Suppressor macrophage treated with lipopolysaccharide for 4 hours (primary cell): ENCODE results near the gene AK5.
"Not testable (repeated sequence)": the region's sequence is repeated elsewhere in the genome, so short reads cannot be mapped to it uniquely, and the experiment has no call there.

Experiments used
- DNase-seq: peaks from one replicate; pipeline ENCODE4 v3.0.0-alpha.2; 2020

AK5 gene

DNA sequence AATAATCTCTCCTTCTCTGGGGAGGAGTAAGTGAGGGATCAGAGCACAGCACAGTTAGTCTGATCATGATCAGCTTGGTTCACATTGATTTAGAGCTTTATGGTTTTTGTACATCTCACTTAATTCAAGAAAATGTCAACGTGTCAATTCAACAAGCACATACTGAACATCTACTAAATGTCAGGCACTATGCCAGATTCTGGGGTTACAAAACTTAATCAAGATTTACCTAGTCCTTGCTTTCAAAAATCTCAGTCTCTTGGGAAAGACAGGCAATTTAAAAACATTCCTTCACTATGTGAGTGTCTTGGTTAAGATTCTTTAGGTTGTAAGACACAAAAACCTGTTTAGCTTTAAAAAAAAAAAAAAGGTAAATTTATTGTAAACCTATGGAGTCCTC lies 181.4 kb downstream of the AK5 start:
- DNase-seq = no peak

GRCh38 chr1:77465139-77465538 lies 183.3 kb downstream of the AK5 start:
- no peak for DNase-seq

DNA sequence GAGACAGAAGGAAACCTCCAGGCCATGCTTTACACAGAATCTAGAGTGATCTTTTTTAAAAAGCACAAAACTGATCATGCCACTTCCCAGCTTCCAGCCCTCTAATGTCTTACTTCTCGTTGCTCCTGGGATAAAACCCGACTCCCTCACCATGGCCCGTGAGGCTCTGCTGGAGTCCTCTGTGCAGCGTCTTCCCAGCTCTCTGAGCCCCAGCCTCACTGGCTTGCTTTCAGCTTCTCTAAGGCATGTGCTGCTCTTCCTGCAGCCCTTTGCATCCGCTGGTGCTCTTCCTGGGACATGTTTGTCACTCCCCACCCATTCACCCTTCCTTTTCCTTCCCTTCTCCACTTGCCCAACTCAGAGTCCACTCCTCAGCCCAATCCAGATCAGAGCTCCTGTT lies 184.1 kb downstream of the AK5 start:
- DNase-seq = no peak

DNA sequence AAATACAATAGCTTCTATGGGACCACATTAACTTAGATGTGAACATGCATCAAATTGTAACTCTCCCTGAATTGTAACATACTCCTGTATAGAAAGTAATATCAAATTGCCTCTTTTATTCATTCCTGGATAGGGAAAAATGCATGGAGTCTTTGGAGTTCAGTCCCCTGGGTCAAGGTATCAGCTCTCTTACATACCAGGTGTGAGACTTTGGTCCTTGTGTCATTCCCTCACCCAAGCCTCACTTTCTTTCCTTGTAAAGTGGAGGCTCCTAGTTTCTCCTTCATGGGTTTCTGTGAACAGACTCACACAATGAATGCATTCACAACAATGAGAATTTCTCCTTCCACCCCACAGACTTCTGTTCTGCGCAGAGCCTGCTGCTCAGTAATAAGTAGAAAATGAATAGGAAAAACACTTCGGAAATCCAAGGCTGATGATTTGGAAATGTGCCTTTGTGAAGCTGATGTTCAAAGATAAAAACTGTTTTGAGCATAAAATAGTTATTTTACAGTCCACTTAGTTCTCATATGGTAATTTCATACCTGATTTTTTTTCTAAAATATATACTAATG lies 185.3 kb downstream of the AK5 start:
- no peak for DNase-seq

DNA sequence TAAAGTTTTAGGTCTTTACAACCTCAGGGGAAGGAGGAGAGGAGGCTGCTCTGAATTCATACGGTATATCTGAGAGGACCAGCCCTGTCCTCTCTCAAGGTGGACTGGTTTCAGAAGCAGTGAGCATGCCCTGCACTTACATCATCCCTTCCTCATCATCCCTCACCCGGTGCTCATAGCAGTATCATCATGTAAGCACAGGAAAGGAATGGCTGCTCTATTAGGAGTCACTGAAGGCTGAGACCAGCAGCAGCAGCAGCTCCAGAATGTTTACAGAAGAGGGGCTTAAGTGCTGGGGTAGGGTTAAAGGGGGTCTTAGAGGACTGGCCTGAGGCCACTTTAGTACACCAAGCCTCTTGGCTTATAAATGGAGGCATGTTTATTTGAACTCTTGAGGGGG lies 185.9 kb downstream of the AK5 start:
- DNase-seq = no peak

- no peak for DNase-seq
Observed at GRCh38 chr1:77468257-77468948, 186.6 kb downstream of the AK5 start.

GRCh38 chr1:77468949-77469710 lies 187.3 kb downstream of the AK5 start:
- DNase-seq = no peak

- no peak for DNase-seq
Observed at GRCh38 chr1:77471691-77472090, 189.9 kb downstream of the AK5 start.

GRCh38 chr1:77473690-77474089 lies 191.9 kb downstream of the AK5 start:
- no peak for DNase-seq

DNA sequence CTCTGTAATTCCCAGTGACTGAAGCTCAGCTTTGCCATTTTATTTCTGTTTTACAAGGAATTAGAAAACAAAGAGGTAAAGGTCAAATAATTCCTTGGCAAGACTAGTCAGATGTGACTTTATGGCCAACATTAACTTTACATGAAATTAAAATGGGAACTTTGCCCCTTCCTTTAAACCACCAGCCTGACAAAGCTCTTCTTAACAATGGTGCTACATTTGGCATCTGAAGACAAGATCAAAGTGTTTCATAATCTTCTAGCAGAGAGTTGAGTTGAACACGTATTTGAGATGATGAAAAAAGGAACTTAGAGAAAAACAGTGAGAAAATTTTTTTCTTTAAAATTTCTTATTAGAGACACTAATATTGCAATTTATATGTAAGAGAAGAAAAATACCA lies 193.8 kb downstream of the AK5 start:
- peak; percentile 35 for DNase-seq

- DNase-seq = peak; percentile 91
Observed at GRCh38 chr1:77476475-77476874, 194.7 kb downstream of the AK5 start.

GRCh38 chr1:77484334-77484733 lies 202.5 kb downstream of the AK5 start:
- DNase-seq = no peak

DNA sequence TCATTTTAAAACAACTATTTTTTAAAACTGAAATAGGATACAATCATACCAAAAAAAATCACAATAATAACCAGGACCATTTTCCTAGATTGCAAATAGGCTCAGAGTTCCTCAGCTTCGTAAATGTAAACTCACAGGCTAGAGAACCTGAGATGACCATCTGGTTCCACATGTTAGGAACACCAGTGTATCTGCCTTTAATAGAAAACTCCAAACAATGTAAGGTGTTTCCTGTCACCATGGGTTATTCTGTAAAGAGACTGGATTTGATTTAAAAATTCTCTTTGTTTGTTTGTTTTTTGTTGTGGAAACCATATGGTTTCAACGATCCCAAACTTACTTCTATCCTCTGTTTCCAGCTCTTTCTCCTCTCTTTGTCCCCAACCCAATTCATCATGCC lies 203.1 kb downstream of the AK5 start:
- no peak for DNase-seq

DNA sequence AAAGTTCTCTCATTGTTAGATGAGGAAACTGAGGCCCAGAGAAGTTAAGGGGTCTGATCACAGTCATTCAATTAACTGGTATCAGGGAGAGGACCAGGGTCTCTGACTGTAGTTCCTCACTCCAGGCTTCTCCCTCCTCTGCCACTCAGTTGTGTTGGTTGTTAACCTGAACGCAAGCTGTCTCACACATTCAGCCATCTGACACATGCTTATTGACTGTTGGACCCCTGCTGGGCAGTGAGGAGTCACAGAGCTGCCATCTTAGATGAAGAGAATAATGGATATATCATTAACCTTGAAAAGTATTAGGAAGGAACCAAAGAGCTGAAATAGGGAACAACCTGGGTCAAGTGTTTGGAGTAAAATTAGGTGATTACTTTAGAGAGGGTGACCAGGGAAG lies 205.8 kb downstream of the AK5 start:
- DNase-seq = no peak

DNA sequence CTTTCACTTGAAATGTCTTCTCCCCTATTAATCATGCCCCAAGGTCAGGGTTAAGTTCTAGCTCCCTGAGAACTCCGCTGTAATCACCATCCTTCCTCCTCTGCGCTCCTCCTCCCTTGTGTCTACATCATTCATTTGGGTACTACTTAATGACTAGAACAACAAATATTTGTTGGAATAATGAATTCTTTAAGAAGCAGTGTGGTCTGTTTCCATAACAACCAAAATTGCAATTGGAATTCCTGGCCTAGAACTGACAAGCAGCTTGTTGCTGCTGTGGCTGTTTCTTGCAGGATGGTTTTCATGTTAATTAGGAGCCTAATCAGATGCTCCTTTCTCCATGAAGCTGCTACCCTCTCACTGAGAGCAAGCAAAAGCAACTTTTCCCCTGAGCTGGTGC lies 208.1 kb downstream of the AK5 start:
- DNase-seq = no peak

DNA sequence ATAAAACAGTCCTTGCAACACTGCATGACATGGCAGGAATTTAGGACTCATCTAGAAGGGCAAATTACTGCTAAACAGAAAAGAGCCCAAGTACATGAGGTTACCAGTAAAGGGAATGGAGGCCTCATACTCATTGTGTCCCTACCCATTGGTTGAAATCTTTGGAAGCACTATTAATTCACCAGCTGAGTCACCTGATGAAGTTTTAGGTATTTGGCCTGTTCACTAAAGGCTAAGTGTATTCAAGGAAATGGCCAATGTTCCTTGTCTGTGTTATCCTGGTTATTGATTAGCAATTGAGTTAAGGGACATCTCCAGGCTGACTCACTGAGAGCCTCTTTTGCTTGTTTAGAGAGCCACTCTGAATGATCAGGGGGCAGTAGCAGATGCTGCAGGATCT lies 212.2 kb downstream of the AK5 start:
- no peak for DNase-seq

DNA sequence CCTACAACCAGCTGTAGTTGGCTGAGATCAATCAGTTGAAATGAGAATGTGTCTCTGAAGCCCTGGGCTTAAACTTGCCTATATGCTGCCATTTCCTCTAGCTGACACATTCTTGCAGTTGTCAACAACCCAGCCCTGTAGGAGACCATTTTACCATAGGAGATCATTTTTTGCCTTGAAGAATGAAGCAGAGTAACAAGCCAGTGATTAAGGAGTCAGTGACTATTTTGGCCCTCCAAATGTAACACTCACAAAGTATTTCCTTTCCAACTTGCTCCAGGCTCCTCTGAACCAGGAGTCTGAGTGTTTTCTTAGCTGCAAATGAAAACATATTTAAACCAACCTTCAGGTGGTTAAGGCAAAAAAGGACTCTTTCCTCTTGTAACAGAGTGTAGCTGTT lies 217.1 kb downstream of the AK5 start:
- DNase-seq = no peak

DNA sequence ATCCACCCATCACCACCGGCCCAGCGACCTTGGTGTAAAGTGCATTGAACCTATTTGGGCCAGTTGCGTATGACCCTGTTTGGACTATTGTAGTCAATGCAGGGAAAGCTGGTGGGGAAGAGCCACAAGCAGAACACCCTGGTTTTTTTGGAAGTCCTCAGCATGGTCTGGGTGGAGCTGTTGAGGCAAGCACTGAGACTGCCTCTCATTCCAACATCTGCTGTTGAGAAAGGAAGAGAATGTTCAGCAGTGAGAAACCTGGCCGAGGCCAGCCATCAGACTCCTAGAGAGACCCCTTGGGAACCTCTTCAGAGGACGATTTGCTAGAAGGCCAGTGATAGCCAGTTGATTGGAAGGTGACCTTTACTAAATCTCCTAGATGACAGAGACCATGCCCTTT lies 217.6 kb downstream of the AK5 start:
- DNase-seq = no peak

DNA sequence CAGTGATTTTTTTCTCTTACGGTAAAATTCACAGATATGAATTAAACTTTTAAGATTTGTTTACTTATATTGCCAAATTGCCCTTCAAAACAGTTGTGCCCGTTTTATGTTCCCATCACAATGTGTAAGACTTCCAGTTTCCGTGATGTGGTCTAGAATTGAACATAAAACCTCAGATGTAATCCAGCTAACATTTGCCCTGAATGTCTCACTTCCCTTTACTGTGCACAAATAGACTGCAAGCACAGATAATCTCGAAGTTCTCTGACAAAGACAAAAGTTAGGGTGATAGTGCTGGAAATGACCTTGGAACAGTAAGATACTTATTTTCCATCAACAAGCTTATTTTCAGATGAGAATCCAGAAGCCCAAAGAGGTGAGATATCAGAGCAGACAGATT lies 223.2 kb downstream of the AK5 start:
- DNase-seq = peak; percentile 61

DNA sequence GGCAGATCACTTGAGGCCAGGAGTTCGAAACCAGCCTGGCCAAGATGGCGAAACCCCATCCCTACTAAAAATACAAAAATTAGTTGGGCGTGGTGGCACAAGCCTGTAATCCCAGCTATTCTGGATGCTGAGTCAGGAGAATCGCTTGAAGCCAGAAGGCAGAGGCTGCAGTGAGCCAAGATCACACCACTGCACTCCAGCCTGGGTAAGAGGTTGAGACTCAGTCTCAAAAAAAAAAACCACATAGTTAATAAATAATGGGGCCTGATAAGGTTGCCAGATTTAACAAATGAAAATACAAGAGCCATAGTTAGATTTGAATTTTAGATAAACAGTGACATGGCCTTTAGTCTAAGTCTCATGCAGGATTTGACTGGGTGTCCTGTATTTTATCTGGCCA lies 225.0 kb downstream of the AK5 start:
- DNase-seq = no peak

DNA sequence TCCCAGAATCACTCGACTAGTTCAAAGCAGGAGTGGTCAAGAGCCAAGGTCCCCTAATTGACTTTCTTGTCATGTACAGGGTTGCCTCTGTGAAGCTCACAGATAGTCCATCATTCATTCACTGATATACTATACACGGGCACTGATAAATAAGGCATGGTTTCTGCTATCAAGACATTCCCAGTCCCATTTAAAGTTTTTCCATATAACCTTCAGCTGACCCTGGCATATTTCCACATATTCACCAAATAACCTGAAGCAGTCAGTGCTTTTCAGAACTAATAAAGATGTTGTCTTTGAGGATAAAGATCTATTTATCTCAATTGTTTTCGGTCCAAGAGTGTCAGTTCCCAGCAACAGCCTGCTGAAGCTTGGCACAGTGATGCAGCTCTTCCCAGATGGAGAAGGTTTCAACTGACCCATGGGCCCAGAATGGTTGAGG lies 227.3 kb downstream of the AK5 start:
- no peak for DNase-seq

GRCh38 chr1:77509898-77510297 lies 228.1 kb downstream of the AK5 start:
- no peak for DNase-seq

DNA sequence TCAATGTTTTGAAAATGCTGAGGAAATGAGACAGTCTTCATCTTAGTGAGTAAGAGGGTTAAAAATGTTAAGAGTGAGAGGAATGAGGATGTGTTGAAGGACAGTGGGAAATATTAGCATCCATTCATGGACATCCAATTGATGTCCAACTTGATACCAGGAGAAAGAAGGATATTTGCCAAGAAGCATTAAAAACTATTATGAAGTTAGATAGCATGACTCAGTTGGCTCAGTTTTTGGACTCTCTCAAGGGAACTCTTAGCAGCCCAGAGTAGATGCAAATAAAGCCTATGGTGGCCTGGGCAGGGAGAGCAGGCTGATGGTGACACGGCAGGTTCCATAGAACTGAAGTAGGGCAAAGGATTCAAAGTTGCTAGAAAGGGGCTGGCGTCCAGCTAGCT lies 229.6 kb downstream of the AK5 start:
- DNase-seq = no peak

DNA sequence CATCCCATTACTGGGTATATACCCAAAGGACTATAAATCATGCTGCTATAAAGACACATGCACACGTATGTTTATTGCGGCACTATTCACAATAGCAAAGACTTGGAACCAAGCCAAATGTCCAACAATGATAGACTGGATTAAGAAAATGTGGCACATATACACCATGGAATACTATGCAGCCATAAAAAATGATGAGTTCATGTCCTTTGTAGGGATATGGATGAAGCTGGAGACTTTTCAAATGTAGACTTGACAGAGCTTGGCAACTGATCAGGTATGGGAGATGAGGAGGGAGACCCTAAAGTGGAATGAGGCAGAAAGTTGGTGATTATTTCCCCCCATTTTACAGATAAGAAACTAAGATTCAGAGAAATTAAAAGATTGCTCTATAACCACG lies 230.8 kb downstream of the AK5 start:
- DNase-seq = not testable (repeated sequence)
